HEK293T (cell line): ENCODE measurements around the gene DSCAM.

Experiments used
- ARNT ChIP-seq: fragments of 450-650 bp; IDR thresholded peaks from 2 replicates; pipeline ENCODE4 v1.6.1; 2017; ENCODE audit warnings: mild to moderate bottlenecking
- BHLHE40 ChIP-seq: fragments of 450-650 bp; IDR thresholded peaks from 2 replicates; pipeline ENCODE4 v1.6.1; 2016; ENCODE audit warnings: mild to moderate bottlenecking, moderate library complexity, borderline replicate concordance
- CTBP1 ChIP-seq: fragments of 450-650 bp; IDR thresholded peaks from 2 replicates; pipeline ENCODE4 v1.6.1; 2016; ENCODE audit warnings: borderline replicate concordance
- ELF4 ChIP-seq: fragments of 450-650 bp; IDR thresholded peaks from 2 replicates; pipeline ENCODE4 v1.6.1; 2017; ENCODE audit warnings: antibody characterized with exemption
- FOXA1 ChIP-seq: fragments of 450-650 bp; IDR thresholded peaks from 2 replicates; pipeline ENCODE4 v1.6.1; 2016; ENCODE audit warnings: mild to moderate bottlenecking
- FOXK2 ChIP-seq: fragments of 450-650 bp; IDR thresholded peaks from 2 replicates; pipeline ENCODE4 v1.6.1; 2016; ENCODE audit warnings: mild to moderate bottlenecking
- FOXM1 ChIP-seq: fragments of 450-650 bp; IDR thresholded peaks from 2 replicates; pipeline ENCODE4 v1.6.1; 2017; ENCODE audit warnings: mild to moderate bottlenecking, borderline replicate concordance
- LEF1 ChIP-seq: fragments of 450-650 bp; IDR thresholded peaks from 2 replicates; pipeline ENCODE4 v1.6.1; 2017; ENCODE audit warnings: mild to moderate bottlenecking, borderline replicate concordance
- TARDBP ChIP-seq: fragments of 450-650 bp; IDR thresholded peaks from 2 replicates; pipeline ENCODE4 v1.6.1; 2016

DNA sequence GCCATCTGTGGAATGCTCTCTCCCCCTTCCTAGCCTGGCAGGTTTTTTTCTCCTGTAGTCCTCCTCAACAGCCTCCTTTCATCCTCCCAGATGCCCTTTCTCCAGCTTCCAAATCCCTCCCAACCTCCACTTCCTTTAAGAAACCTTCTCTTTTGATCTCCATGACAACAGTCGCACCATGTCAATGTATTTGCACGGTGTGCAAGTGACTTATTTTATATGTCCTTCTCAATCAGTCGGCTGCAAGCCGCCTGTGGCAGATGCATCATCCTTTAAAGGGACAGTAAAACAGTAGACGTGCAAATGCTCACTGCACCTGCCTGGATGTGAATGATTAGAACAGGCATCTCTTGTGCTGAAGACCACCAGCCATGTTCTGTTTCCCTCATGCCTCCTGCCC, 694.5 kb downstream of the DSCAM start:
- no peak for TF ChIP-seq CTBP1
- no peak for TF ChIP-seq BHLHE40
- TF ChIP-seq FOXA1 = no peak
- no peak for TF ChIP-seq LEF1
- TF ChIP-seq TARDBP = no peak
- no peak for TF ChIP-seq ARNT
- TF ChIP-seq ELF4 = no peak
- TF ChIP-seq FOXK2 = no peak
- no peak for TF ChIP-seq FOXM1
